Measurements from ENCODE around the gene MMEL1.
"Not testable (repeated sequence)": the region's sequence is repeated elsewhere in the genome, so short reads cannot be mapped to it uniquely, and the experiment has no call there.

MMEL1 gene

DNA sequence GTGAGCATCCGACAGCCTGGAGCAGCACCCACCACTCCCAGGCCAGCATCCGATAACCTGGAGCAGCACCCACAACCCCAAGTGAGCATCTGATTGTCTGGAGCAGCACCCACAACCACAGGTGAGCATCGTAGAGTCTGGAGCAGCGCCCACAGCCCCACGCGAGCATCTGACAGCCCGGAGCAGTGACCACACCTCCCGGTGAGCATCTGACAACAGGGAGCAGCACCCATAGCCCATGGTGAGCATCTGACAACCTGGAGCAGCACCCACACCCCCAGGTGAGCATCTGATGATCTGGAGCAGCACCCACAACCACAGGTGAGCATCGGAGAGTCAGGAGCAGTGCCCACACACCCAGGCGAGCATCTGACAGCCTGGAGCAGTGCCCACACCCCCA lies 25.1 kb upstream of the MMEL1 start:
- not testable (repeated sequence) for H3K4me1 ChIP-seq (ENCODE audit: control insufficient read depth in 2 of 2, insufficient read depth in 1 of 2, low read depth in 1 of 2, low read length in 2 of 2); H2BK5ac ChIP-seq (ENCODE audit: low read length); H3K23ac ChIP-seq (ENCODE audit: low read depth, low read length, poor library complexity); H3K4me3 ChIP-seq (ENCODE audit: low read length in 2 of 2); H3K36me3 ChIP-seq (replicated peaks in 1 of 2; ENCODE audit: control insufficient read depth in 2 of 2, insufficient read depth in 2 of 2, low read length in 2 of 2); H2AK5ac ChIP-seq (ENCODE audit: low read depth, low read length); H2BK120ac ChIP-seq (ENCODE audit: low read depth, low read length); H3K18ac ChIP-seq (ENCODE audit: low read length); H3K79me1 ChIP-seq (ENCODE audit: low read depth, low read length); H3K4me2 ChIP-seq (ENCODE audit: insufficient read depth, low read length, poor library complexity, severe bottlenecking); H2BK15ac ChIP-seq (ENCODE audit: low read length); H3K27ac ChIP-seq (replicated peaks; ENCODE audit: low read length); H3K4ac ChIP-seq (ENCODE audit: low read length); H4K91ac ChIP-seq (ENCODE audit: low read depth, low read length, poor library complexity); H2AFZ ChIP-seq (ENCODE audit: low read length); H3K9me3 ChIP-seq (replicated peaks in 1 of 2; ENCODE audit: control insufficient read depth in 2 of 2, insufficient read depth in 1 of 2, low read depth in 1 of 2, low read length in 2 of 2); H3K9ac ChIP-seq (ENCODE audit: low read depth, low read length, poor library complexity); H2BK12ac ChIP-seq (ENCODE audit: low read length); DNase-seq (ENCODE audit: low spot score); H4K8ac ChIP-seq (ENCODE audit: low read depth, low read length)
- no CpG with 5 or more reads among the region's 10 CpGs for WGBS, 2 donors (ENCODE audit: extremely low coverage in 2 of 2, insufficient read length in 2 of 2, insufficient replicate concordance in 1 of 2)
- Histone ChIP-seq H3K27me3 (ENCODE audit: control insufficient read depth in 3 of 3, insufficient read depth in 3 of 3, low read depth in 1 of 3, low read length in 3 of 3) (peaks cover 2 to 24% (median 5%) of the 10 kb centered on the region in 3 experiments), H3K14ac (ENCODE audit: low read length) (peak overlapping the region; percentile 63)

DNA sequence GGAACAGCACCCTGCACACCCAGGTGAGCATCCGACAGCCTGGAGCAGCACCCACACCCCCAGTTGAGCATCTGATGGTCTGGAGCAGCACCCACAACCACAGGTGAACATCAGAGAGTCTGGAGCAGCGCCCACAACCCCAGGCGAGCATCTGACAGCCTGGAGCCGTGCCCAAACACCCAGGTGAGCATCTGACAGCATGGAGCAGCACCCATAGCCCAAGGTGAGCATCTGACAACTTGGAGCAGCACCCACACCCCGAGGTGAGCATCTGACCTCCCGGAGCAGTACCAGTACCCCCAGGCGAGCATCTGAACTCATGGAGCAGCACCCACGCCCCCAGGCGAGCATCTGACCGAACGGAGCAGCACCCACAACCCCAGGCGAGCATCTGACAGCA lies 24.3 kb upstream of the MMEL1 start:
- H2AFZ ChIP-seq (ENCODE audit: low read length); H3K23ac ChIP-seq (ENCODE audit: low read depth, low read length, poor library complexity); H2BK120ac ChIP-seq (ENCODE audit: low read depth, low read length); H3K4me2 ChIP-seq (ENCODE audit: insufficient read depth, low read length, poor library complexity, severe bottlenecking); H3K79me1 ChIP-seq (ENCODE audit: low read depth, low read length); H4K8ac ChIP-seq (ENCODE audit: low read depth, low read length); H4K91ac ChIP-seq (ENCODE audit: low read depth, low read length, poor library complexity); DNase-seq (ENCODE audit: low spot score); H2AK5ac ChIP-seq (ENCODE audit: low read depth, low read length); H3K27ac ChIP-seq (replicated peaks; ENCODE audit: low read length); H3K9ac ChIP-seq (ENCODE audit: low read depth, low read length, poor library complexity); H3K4ac ChIP-seq (ENCODE audit: low read length); H3K9me3 ChIP-seq (replicated peaks in 1 of 2; ENCODE audit: control insufficient read depth in 2 of 2, insufficient read depth in 1 of 2, low read depth in 1 of 2, low read length in 2 of 2); H2BK15ac ChIP-seq (ENCODE audit: low read length); H3K18ac ChIP-seq (ENCODE audit: low read length); H3K4me1 ChIP-seq (ENCODE audit: control insufficient read depth in 2 of 2, insufficient read depth in 1 of 2, low read depth in 1 of 2, low read length in 2 of 2); H3K14ac ChIP-seq (ENCODE audit: low read length); H3K36me3 ChIP-seq (replicated peaks in 1 of 2; ENCODE audit: control insufficient read depth in 2 of 2, insufficient read depth in 2 of 2, low read length in 2 of 2); H3K4me3 ChIP-seq (ENCODE audit: low read length in 2 of 2): not testable (repeated sequence)
- Histone ChIP-seq H2BK12ac (ENCODE audit: low read length) (peak overlapping the region; percentile 88), H3K27me3 (ENCODE audit: control insufficient read depth in 3 of 3, insufficient read depth in 3 of 3, low read depth in 1 of 3, low read length in 3 of 3) (peaks cover 2 to 26% (median 7%) of the 10 kb centered on the region in 3 experiments), H2BK5ac (ENCODE audit: low read length) (peak overlapping the region; percentile 91)
- no CpG with 5 or more reads among the region's 12 CpGs for WGBS, 2 donors (ENCODE audit: extremely low coverage in 2 of 2, insufficient read length in 2 of 2, insufficient replicate concordance in 1 of 2)

DNA sequence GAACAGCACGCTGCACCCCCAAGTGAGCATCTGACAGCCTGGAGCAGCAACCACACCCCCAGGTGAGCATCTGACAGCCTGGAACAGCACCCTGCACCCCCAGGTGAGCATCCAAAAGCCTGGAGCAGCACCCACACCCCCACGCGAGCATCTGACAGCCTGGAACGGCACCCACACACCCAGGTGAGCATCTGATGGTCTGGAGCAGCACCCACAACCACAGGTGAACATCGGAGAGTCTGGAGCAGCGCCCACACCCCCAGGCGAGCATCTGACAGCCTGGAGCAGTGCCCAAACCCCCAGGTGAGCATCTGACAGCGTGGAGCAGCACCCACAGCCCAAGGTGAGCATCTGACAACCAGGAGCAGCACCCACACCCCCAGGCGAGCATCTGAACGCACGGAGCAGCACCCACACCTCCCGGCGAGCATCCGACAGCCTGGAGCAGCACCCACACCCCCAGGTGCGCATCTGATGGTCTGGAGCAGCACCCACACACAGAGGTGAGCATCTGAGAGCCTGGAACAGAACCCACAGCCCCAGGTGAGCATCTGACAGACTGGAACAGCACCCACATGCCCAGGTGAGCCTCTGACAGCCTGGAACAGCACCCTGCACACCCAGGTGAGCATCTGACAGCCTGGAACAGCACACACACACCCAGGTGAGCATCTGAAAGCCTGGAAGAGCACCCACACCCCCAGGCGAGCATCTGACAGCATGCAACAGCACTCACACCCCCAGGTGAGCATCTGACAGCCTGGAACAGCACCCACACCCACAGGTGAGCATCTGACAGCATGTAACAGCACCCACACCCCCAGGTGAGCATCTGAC lies 23.0 kb upstream of the MMEL1 start:
- H3K18ac ChIP-seq (ENCODE audit: low read length), result peak overlapping the region; percentile 20
- not testable (repeated sequence) for H2BK12ac ChIP-seq (ENCODE audit: low read length); H3K4ac ChIP-seq (ENCODE audit: low read length); H2AFZ ChIP-seq (ENCODE audit: low read length); H2BK15ac ChIP-seq (ENCODE audit: low read length); H4K91ac ChIP-seq (ENCODE audit: low read depth, low read length, poor library complexity); H4K8ac ChIP-seq (ENCODE audit: low read depth, low read length); H3K27ac ChIP-seq (replicated peaks; ENCODE audit: low read length); H3K36me3 ChIP-seq (replicated peaks in 1 of 2; ENCODE audit: control insufficient read depth in 2 of 2, insufficient read depth in 2 of 2, low read length in 2 of 2); H3K4me1 ChIP-seq (ENCODE audit: control insufficient read depth in 2 of 2, insufficient read depth in 1 of 2, low read depth in 1 of 2, low read length in 2 of 2); DNase-seq (ENCODE audit: low spot score); H3K4me2 ChIP-seq (ENCODE audit: insufficient read depth, low read length, poor library complexity, severe bottlenecking)
- H3K4me3 ChIP-seq (ENCODE audit: low read length in 2 of 2), result peak overlapping the region in 1 of 2 donors; percentile 3
- H3K79me1 ChIP-seq (ENCODE audit: low read depth, low read length), result peaks cover 10% of the 10 kb centered on the region
- H3K9me3 ChIP-seq (replicated peaks in 1 of 2; ENCODE audit: control insufficient read depth in 2 of 2, insufficient read depth in 1 of 2, low read depth in 1 of 2, low read length in 2 of 2), result peaks cover 0 to 15% of the 10 kb centered on the region in 2 donors
- WGBS, 2 donors (ENCODE audit: extremely low coverage in 2 of 2, insufficient read length in 2 of 2, insufficient replicate concordance in 1 of 2), result no CpG with 5 or more reads among the region's 16 CpGs
- H3K14ac ChIP-seq (ENCODE audit: low read length), result peak overlapping the region; percentile 25
- peak overlapping the region; percentile 80 for H2AK5ac ChIP-seq (ENCODE audit: low read depth, low read length)
- peak overlapping the region; percentile 68 for H2BK120ac ChIP-seq (ENCODE audit: low read depth, low read length)
- peak overlapping the region; percentile 20 for H2BK5ac ChIP-seq (ENCODE audit: low read length)
- peak overlapping the region; percentile 76 for H3K23ac ChIP-seq (ENCODE audit: low read depth, low read length, poor library complexity)
- peak overlapping the region; percentile 80 for H3K9ac ChIP-seq (ENCODE audit: low read depth, low read length, poor library complexity)
- H3K27me3 ChIP-seq (ENCODE audit: control insufficient read depth in 3 of 3, insufficient read depth in 3 of 3, low read depth in 1 of 3, low read length in 3 of 3), result peaks cover 2 to 31% (median 7%) of the 10 kb centered on the region in 3 experiments

DNA sequence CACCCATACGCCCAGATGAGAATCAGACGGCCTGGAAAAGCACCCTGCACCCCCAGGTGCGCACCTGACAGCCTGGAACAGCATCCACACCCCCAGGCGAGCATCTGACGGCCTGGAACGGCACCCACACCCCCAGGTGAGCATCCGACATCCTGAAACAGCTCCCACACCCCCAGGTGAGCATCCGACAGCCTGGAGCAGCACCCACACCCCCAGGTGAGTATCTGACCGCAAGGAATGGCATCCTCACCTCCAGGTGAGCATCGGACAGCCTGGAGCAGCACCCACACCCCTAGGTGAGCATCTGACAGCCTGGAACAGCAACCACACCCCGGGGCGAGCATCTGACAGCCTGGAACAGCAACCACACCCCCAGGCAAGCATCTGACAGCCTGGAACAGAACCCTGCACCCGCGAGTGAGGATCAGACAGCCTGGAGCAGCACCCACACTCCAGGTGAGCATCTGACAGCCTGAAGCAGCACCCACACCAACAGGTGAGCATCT lies 21.7 kb upstream of the MMEL1 start:
- Histone ChIP-seq H2BK12ac (ENCODE audit: low read length) (peak overlapping the region; percentile 82), H2BK120ac (ENCODE audit: low read depth, low read length) (peak overlapping the region; percentile 78), H3K4me3 (ENCODE audit: low read length in 2 of 2) (peak overlapping the region in 1 of 2 donors; percentile 7), H3K18ac (ENCODE audit: low read length) (peak overlapping the region; percentile 84), H3K4ac (ENCODE audit: low read length) (peak overlapping the region; percentile 54), H2BK5ac (ENCODE audit: low read length) (peak overlapping the region; percentile 77), H2BK15ac (ENCODE audit: low read length) (peak overlapping the region; percentile 96), H3K27me3 (ENCODE audit: control insufficient read depth in 3 of 3, insufficient read depth in 3 of 3, low read depth in 1 of 3, low read length in 3 of 3) (peaks cover 2 to 31% (median 7%) of the 10 kb centered on the region in 3 experiments), H2AK5ac (ENCODE audit: low read depth, low read length) (peak overlapping the region; percentile 66), H3K23ac (ENCODE audit: low read depth, low read length, poor library complexity) (peak overlapping the region; percentile 95), H3K79me1 (ENCODE audit: low read depth, low read length) (peaks cover 10% of the 10 kb centered on the region), H3K9ac (ENCODE audit: low read depth, low read length, poor library complexity) (peak overlapping the region; percentile 75), H4K8ac (ENCODE audit: low read depth, low read length) (peak overlapping the region; percentile 94), H3K14ac (ENCODE audit: low read length) (peak overlapping the region; percentile 97), H3K9me3 (replicated peaks in 1 of 2; ENCODE audit: control insufficient read depth in 2 of 2, insufficient read depth in 1 of 2, low read depth in 1 of 2, low read length in 2 of 2) (peaks cover 0 to 21% of the 10 kb centered on the region in 2 donors)
- no CpG with 5 or more reads among the region's 14 CpGs for WGBS, 2 donors (ENCODE audit: extremely low coverage in 2 of 2, insufficient read length in 2 of 2, insufficient replicate concordance in 1 of 2)
- H3K4me2 ChIP-seq (ENCODE audit: insufficient read depth, low read length, poor library complexity, severe bottlenecking); H3K27ac ChIP-seq (replicated peaks; ENCODE audit: low read length); H3K4me1 ChIP-seq (ENCODE audit: control insufficient read depth in 2 of 2, insufficient read depth in 1 of 2, low read depth in 1 of 2, low read length in 2 of 2); DNase-seq (ENCODE audit: low spot score); H4K91ac ChIP-seq (ENCODE audit: low read depth, low read length, poor library complexity); H2AFZ ChIP-seq (ENCODE audit: low read length); H3K36me3 ChIP-seq (replicated peaks in 1 of 2; ENCODE audit: control insufficient read depth in 2 of 2, insufficient read depth in 2 of 2, low read length in 2 of 2): not testable (repeated sequence)

Data from neuronal stem cell (in vitro differentiated cells).